ENCODE measurements around the gene RNF113B.

RNF113B gene

DNA sequence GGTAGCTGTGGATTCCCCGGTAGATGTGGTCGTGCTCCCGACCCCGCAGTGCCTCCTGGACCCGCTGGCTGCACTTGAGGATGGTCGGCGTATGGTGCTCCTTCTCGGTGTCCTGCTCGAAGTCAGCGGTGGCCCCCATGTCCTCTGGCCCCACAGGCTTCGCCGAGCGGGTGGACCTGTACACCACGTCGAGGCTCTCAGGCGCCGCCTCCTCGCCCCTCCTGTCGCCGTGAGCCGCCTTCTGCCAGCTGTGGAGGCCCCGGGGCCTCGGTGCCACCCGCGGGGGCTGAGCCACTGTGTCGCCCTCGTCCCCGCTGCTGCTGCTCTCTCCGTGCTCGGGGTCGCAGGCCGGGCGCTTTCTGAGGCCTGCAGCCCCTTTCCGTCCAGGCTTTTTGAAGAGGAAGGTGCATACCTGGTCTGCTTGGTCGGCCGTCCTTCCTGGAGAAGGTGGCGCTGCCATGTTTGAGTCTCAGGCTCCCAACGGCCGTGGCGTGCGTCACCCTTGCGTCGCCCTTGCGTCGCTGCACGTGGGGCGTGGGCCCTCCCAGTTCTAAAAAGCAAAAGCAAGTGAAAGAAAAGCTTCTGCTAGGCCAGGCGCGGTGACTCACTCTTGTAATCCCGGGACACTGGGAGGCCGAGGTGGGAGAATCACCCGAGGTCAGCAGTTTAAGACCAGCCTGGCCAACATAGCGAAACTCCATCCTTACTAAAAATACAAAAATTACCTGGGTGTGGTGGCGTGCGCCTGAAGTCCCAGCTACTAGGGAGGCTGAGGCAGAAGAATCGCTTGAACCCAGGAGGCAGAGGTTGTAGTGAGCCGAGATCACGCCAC, at the start of gene RNF113B:
Gene RNF113B (minus strand): TSS at position 493 of the 832 bp plus-strand sequence. CDS start 33 bp downstream, at position 460.
- DNase-seq (ENCODE audit: extremely low spot score, insufficient read length, low read depth), result no peak
- FAIRE-seq, result no peak

DNA sequence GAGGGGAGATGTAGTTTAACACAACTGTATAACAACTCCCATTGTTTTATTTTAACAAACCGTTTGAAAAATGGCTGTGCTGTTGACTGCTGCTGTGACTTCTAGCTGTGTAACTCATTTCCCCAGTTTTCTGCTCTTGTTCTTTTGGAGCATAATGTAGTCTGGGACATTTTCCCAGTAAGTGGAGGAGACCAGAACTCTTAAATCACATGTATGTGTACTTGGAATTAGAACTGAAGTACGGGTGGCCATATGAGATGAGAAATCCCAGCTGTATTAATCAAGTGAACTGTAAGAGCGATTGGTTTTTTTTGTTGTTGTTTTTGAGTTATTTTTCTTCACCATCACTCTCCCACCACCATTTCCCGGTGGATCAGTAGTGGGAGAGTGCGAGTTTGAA, 49.4 kb upstream of the RNF113B start:
- FAIRE-seq (no peak), DNase-seq (ENCODE audit: extremely low spot score, insufficient read length, low read depth) (no peak)

DNA sequence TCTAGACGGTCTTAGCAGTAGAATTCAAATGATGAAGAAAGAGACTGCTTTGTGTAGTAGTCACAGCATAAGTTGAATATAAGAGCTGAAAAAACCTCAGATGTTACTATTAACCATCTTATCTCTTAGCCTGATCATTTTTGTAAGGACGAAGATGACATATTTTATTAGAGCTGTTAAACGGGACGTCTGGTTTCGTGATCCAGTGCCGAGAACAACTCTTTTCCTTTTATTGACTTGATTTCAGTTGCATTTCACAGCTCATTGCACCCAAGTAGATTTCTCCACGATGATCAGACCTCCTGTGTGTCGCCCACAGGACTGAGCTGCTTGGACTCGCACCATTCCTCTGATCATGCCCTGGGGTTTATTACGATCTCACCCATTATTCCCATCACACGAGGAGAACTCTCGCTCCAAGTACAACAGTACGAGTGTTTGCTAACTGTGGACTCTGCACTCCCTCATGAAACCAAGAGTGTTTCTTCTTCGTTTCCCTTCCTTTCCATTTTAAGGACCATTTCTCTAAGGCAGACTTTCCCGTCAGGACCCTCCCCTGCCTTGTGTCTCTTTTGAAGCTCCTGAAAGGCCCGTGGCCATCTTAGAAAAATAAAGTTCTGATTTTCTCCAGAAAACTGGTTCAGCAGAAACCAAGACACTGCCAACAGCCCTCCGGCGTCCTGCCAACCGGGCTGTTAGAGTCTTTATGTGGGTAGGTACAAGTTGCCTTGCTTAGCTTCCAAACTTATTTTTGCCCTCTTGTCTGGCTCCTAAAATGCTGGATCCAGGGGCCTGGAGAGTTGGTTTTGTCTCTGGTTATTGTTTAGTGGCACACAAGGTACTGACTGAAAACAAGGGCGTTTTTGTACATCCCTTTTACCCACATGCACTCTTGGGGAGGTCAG, 48.2 kb upstream of the RNF113B start:
- no peak for DNase-seq (ENCODE audit: extremely low spot score, insufficient read length, low read depth)
- FAIRE-seq, result no peak

DNA sequence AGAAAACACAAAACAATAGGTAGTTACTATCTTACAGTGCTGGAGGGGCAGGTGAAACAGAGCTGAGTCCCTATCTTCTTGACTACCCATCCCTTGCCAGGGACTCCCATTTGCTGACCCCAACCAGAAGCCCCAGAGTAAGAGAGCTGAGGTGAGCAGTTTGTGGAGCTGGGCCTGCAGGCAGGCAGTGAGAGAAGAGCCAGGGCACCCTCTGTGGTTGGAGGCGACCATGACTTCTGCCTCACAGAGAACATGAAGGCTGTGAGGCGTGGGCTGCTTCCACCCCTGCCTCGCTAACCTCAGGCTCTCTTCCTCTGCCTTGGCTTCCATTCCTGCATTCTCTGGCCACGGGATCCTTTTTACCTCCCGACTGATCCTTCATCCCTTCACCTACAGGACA, 47.5 kb upstream of the RNF113B start:
- no peak for FAIRE-seq
- no peak for DNase-seq (ENCODE audit: extremely low spot score, insufficient read length, low read depth)

DNA sequence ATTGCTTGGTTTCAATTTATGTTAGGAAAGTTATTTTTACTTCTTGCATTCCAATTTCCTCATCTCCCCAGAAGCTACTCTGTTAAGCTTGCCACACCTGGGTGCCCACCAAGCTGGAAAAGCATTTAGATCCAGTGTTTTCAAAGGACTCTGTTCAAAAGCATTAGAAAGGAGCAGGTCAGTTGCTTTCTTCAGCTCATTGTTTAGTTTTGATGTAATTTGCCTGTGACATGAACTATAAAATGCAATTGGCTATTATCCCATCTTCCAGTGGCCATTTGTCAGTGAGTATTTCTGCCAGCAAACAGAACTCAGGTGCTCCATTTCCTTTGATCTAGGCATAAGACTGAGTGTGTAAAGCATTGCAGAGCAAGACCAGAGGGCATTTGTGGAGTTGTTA, 46.7 kb upstream of the RNF113B start:
- no peak for FAIRE-seq
- no peak for DNase-seq (ENCODE audit: extremely low spot score, insufficient read length, low read depth)

DNA sequence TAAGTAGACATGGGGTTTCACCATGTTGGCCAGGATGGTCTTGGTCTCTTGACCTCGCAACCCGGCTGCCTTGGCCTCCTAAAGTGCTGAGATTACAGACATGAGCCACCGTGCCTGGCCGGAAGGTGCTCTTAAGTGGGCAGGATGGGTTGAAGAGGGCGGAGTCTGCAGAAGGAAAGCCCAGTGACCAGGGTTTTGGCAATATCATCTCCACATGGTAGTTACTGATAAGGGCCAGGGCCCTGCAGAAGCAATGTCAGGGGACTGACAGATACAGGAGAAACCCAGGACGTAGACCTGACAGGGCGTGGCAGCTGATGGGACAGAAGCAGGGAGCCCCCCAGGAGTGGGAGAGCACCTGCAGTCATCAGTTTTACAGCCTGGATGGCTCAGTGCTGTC, 45.7 kb upstream of the RNF113B start:
- FAIRE-seq, result no peak
- no peak for DNase-seq (ENCODE audit: extremely low spot score, insufficient read length, low read depth)

DNA sequence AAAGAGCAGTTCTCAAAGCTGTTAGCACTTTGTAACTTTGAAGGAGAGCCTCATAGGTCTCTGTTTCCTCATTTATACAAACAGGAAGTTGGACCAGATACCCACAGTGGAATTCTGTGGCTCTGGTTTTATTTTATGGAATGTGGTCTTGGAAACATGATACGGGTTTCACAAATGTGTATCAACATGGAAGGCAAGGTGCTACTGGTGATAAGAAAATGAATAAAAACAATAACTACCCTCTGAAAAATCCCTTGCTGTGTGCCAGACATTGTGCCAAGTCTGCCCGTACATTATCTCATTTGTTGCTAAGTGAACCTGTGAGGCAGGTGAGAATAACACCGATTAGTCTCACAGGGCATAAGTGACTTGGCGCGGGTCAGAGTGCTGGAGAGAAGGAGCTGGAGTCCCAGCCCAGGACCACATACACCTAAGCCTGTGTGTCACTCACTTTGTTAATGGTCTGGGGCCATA, 45.0 kb upstream of the RNF113B start:
- FAIRE-seq (no peak), DNase-seq (ENCODE audit: extremely low spot score, insufficient read length, low read depth) (no peak)

DNA sequence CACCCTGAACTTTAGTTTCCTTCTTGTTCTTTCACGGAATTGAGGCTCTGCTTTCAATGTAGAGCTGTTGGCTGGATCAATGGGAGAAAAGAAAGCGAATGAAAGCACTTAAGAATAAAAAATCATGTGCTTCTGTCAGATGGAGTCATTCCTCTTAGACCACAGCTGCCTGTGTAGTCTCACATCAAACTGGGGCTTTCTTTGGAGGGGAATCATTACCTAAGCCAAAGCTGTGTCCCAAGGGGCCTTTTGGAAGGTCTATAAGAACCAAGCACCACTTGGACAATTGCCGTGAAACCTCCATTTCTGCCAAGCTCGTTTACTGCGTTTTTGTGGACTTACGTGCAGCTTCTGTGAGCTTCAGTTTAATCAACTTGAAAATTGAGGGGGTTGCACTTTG, 44.2 kb upstream of the RNF113B start:
- FAIRE-seq (no peak), DNase-seq (ENCODE audit: extremely low spot score, insufficient read length, low read depth) (no peak)

DNA sequence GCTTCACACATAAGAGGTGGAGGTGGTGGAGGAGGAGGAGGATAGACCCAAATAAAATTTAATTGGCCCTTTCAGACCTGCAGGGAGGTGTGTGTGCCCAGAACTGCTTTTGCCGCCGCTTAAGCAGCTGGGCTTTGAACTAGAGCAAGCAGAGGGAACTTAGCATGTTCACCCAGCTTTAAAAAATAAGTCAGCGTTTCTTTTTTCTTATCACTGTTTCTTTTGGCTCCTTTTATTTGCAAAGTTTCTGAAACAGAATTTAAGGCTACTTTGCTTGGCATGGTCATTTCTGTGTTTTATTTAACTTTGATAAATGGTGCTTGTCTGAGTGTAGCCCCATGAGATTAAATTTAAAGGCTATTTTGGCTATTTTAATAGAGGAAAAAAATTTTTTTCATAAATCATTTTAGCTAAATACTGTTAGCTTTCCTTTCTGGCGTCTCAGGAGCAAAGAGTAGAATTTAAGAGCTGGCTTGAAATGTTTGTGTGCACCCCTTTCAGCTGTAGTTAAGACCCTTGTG, 43.3 kb upstream of the RNF113B start:
- DNase-seq (ENCODE audit: extremely low spot score, insufficient read length, low read depth) (no peak), FAIRE-seq (no peak)

DNA sequence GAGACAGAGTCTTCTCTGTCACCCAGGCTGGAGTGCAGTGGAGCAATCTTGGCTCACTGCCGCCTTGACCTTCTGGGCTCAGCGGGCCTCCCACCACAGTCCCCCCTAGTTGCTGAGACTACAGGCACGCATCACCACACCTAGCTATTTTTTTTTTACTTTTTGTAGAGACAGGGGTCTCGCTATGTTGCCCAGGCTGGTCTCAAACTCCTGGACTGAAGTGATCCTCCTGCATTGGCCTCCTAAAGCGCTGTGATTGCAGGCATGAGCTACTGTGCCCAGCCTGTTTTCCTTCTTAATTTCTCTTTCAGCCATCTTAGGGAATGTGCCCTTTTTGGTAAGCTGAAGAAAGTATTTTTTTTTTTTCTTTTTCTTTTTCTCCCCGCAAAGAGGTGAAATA, 42.6 kb upstream of the RNF113B start:
- FAIRE-seq, result no peak

DNA sequence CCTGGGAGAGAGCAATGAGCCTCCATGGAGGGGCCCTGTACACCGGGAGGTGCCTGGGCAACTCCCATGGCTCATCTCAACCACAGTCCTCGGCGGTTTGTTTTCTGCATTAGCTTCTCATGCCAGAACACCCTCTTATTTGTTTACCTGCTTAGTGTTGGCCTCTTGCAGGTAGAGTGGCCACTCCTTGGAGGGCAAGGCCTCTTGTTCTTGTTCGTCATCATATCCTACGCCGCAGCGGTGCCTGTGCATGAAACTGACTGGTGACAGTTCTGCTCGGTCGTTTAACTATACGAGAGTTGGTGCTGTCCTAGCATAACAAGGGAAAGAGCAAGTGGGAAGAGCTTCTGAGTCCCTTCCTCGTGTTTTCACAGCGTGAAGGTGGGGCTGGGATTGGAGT, 40.5 kb upstream of the RNF113B start:
- no peak for FAIRE-seq
- DNase-seq (ENCODE audit: extremely low spot score, insufficient read length, low read depth), result no peak

More for the DNA sequence above, 42.6 kb upstream of the RNF113B start:
- no peak for DNase-seq (ENCODE audit: extremely low spot score, insufficient read length, low read depth)

DNA sequence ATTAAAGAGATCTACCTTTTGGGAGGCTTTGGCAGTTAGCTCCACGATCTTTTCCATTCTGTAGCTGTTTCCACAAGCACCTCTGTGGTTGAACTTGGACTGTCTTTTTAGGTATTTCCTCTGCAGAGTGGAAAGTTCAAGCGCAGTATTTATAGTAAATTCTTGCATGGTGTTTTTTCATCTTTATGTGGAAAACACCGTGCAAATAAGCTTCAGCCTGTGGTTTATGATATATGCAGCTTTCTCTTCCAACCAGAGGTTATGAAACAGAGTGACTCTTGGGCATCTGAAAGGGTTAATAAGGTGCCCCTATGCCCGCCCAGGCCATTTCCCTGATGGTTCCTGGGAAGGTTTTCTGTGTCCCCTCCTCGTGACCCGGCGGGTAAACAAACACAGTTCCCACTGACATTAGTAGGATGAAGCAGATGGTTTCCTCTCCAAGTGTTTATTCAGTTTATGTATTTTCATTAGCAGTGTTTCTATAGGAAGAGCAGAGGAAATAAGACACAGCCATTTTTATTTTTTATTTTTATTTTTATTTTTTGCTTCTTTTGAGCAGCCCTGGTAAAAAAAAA, 39.7 kb upstream of the RNF113B start:
- no peak for FAIRE-seq

DNA sequence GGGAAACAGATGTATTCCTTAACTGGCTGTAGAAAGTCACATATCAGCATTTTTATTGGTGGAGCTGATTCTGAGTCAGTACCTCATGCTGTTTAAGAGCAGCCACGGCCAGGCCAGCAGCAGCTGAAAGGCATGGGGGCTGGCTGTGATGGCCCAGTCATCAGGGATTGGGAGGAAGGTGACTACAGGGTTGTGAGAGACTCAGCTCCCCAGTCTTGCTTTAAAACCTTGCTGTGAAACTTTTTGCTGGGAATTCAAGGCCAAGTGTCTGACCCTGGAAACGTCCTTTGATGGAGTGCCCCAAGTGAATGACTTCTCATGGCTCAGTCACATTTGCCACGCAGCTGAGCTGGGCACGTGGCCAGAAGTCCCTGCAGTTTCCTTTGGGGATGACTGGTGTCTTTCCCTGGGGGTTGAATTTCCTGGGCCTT, 39.1 kb upstream of the RNF113B start:
- DNase-seq (ENCODE audit: extremely low spot score, insufficient read length, low read depth), result no peak
- no peak for FAIRE-seq

More for the DNA sequence above, 39.7 kb upstream of the RNF113B start:
- DNase-seq (ENCODE audit: extremely low spot score, insufficient read length, low read depth), result no peak

DNA sequence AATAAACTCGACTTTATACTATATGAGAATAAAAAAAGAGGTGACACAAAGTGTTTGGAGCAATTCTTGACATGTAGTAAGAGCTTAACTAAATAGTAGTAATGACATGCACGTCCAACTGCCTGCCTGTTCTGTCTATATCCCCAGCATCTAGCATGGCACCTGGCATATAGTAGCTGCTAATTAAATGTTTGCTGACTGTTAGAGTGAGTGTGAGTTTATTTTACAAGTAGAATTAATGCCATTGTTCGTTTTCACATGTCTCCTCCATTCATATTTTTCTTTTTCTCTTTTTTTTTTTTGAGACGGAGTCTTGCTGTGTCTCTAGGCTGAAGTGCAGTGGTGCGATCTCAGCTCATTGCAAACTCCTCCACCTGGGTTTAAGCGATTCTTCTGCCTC, 38.4 kb upstream of the RNF113B start:
- DNase-seq (ENCODE audit: extremely low spot score, insufficient read length, low read depth), result no peak
- FAIRE-seq, result no peak

DNA sequence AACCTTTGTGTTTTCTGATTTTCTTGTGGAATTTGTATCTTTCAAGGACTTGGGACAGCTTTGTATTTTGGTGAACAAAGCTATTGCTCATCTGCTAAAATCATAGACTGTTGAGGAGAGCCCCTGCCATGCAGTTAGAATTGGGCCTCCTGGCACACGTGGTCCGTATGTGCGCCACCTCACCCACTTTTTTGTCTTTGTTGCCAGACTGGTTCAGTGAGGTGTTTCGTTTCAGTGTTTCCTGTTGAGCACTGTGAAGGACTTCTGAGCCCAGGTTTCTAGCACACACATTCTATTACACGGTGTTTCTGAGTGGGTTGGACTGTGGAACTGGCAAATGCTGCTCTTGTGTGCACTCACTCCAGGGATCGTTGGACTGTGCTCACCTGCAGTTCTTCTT, 37.6 kb upstream of the RNF113B start:
- FAIRE-seq (no peak), DNase-seq (ENCODE audit: extremely low spot score, insufficient read length, low read depth) (no peak)

DNA sequence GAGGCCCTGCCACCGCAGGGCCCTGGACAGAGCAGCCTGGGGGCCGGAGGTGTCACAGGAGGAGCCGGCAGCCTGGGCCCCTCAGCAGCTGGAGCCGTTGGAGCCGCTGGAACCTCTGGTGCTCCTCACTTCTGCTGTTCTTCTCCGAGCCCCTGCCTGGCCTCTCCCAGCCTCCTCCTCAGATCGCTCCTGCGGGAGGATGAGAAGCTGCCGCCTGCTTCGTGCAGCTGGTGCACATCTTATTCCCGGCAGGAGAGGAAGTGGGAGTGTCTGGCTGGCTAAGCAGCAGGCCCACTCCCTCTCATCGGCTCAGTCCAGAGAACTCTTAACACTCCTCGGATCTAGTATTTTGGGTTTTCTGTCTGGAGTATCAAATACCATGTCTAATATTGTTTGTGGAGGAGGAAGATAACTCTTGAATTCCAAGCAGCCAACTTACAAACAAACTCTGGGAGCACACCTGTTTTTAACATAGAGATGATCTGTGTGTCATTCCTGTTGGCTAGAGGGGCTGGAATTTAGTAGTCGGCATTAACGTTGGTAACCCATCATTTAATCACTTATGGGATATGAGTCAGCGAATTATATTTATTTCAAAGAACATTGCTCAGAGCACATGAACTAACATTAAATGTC, 37.1 kb upstream of the RNF113B start:
- no peak for FAIRE-seq
- no peak for DNase-seq (ENCODE audit: extremely low spot score, insufficient read length, low read depth)

DNA sequence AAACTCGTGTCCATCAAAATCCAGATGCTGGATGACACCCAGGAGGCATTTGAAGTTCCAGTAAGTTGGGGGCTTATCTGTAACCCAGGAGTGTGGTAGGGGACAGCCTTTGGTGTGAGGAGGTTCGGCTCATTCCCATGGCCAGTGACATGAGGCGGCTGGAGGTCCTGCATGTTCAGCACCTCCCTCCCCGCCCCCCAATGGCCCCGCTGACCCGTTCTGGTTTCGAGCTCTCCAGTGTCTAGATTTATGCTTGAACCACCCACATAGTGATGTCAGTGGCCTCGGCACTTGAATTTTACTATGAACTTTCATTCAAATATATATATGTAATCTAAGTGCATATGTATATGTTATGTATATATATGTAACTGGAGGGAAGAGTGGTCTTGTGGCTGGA, 36.3 kb upstream of the RNF113B start:
- DNase-seq (ENCODE audit: extremely low spot score, insufficient read length, low read depth), result no peak
- FAIRE-seq, result no peak

DNA sequence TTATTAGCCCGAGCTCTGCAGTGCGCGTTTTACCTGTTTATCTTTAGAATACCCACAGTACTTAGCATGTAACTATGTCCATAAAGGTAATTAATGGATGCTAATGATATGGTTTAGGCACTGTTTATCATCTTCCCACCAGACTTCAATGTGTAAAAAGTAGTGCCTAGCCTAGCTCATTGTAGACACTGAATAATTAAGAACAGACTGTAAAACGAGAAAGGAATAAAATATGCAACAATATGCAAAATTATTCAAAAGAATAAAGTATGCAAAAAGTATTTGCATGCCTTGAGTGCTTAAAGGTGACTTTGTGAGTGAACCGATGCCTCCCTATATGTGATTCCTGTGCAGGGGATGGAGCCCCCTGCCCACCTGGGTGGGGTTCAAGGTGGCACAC, 35.7 kb upstream of the RNF113B start:
- DNase-seq (ENCODE audit: extremely low spot score, insufficient read length, low read depth), result no peak
- no peak for FAIRE-seq

DNA sequence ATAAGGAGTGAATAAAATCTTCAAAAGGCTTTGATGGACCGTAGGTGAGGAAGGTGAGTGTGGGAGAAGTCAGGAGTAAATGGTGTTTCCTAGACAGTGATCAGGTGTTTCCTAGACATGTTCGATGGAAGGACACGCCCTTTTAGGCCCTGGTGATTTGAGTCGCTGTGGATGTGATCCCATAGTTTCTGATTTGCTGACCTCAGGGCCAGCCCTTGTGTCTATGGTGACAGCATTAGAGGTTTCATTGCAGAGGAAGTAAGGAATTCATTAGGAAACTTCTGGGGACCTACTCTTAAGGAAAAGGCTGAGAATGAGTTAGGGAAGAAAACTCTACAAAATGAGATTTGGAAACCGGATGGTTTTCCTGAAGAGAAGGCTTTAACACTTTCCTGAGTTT, 31.5 kb upstream of the RNF113B start:
- no peak for FAIRE-seq
- no peak for DNase-seq (ENCODE audit: extremely low spot score, insufficient read length, low read depth)

DNA sequence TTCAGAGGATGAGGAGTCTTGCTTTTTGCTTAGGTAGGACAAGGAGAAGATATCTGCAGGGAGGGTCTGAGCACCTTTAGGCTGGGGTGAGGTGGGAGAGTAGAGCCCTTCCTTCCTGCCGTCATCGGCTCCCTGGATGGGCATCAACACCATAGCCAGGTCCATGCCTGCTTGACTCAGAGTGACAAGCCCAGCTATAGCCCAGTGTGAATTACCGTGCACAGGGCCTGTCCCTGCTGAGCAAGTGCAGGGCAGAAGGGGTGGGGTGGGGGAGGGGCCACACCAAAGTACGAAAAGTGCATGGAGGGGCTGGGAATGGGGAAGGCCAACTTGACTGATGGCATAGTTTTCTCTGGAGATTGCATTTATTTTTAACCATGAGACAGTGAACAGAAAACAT, 30.3 kb upstream of the RNF113B start:
- no peak for FAIRE-seq

More for the DNA sequence above, 30.3 kb upstream of the RNF113B start:
- DNase-seq (ENCODE audit: extremely low spot score, insufficient read length, low read depth), result no peak

All from GM18507 (cell line).